Measurements from ENCODE around the gene TBC1D19.

The TBC1D19 gene

GRCh38 chr4:26707342-26707741, 123.5 kb downstream of the TBC1D19 start:
- no peak for DNase-seq (ENCODE audit: extremely low read depth, low read depth)
- no peak for TF ChIP-seq CTCF (IDR thresholded peaks at IDR 0.05; ENCODE audit: low read depth, low read length)

- no peak for TF ChIP-seq CTCF (IDR thresholded peaks at IDR 0.05; ENCODE audit: low read depth, low read length)
- no peak for DNase-seq (ENCODE audit: extremely low read depth, low read depth)
Measured at GRCh38 chr4:26709246-26709645, 125.4 kb downstream of the TBC1D19 start.

DNA sequence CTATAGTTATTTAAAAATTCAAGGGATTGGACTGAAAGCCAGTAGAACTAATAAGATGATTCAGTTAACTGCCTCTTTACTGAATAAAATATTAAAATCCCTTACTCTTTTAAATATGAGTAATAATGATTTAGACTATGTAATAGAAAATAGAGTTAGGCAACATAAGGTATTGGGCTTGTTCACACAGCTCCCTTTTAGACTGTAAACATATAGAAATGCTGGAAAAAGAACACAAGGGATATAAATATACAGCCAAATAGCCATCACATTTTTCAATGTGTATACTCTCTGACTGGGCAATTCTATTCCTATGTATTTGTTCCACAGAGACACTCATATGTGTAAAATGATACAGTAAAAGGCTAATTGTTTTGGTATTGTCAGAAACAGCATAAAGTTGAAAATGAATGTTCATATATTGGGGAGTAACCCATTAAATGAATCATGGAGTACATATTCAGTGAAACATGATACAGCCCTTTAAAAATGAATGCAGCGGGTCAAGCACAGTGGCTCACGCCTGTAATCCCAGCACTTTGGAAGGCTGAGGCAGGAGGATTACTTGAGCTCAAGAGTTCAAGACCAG, 129.8 kb downstream of the TBC1D19 start:
- no peak for DNase-seq (ENCODE audit: extremely low read depth, low read depth)
- TF ChIP-seq CTCF (IDR thresholded peaks at IDR 0.05; ENCODE audit: low read depth, low read length) = no peak

DNA sequence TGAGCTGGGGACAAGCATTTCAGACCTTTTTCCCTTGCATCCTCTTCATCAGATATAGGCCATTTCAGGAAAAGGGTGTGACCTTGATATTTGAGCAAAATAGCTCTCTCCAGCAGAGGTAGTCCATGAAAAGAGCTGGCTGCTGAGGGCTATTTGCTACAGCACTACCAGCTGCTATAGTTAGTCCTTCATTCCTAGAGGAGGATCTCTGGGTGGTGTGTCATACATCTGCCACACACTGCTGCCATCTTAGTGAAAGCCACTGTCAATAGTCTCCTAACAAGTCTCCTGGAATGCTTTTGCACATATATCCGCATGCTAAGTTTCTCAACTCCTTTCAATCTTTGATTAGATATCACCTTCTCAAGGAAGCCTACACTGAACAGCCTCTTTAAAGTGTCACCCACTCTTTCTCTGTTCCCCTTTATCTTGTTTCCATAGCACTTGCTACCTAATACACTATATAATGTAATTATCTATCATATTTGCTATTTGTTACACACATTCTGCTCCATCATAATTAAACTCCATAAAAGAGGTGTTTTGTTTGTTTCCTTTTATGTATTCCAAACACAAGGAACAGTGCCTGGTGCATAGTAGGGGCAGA, 131.9 kb downstream of the TBC1D19 start:
- no peak for TF ChIP-seq CTCF (IDR thresholded peaks at IDR 0.05; ENCODE audit: low read depth, low read length)
- DNase-seq (ENCODE audit: extremely low read depth, low read depth) = no peak

GRCh38 chr4:26717332-26717731, 133.4 kb downstream of the TBC1D19 start:
- peak; percentile 20 for DNase-seq (ENCODE audit: extremely low read depth, low read depth)
- TF ChIP-seq CTCF (IDR thresholded peaks at IDR 0.05; ENCODE audit: low read depth, low read length) = no peak

DNA sequence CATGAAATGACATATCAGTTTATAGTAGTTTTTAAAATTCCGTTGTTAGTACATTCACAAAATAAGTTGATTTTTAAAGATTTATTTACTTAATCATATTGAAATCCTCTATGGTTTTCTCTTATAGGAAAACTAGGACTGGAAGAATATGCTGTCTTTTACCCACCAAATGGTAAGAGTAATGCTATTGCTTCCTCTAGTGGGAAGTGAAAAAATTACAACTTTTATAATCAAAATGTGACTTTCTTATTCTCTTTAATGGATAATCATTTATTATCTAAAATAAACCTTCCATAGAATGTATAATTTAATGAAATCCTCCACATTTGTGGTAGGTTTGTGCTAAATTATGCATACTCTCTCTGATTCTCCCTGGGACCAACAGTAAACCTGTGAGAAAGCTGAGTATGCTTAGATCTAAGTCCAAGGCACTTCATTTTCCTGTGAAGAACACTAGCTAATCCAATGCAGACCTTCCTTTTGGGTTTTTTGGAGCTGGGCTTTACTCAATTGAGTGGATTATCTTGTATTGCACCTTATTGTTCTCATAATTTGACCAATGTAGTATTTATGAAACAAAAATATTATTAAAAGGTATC, 136.2 kb downstream of the TBC1D19 start:
- TF ChIP-seq CTCF (IDR thresholded peaks at IDR 0.05; ENCODE audit: low read depth, low read length) = peak; percentile 75
- DNase-seq (ENCODE audit: extremely low read depth, low read depth) = no peak

DNA sequence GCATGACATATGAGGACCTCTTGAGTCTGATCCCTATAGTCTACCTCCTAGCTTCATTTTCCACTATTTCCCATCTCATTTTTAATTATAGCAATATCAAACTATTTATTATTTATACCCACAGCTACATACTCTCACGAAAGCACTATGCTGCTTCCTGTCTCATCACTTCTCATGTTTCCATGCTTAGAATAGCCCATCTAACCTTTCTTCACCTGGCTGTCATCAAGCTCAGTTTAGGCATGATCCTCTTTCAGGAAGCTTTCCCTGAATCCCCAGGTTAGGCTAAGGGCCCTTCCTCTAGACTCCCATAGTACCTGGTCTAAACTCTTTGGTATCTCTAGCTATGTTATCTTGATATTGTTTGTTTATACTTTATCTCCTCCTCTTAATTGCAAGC, 137.8 kb downstream of the TBC1D19 start:
- DNase-seq (ENCODE audit: extremely low read depth, low read depth) = no peak
- no peak for TF ChIP-seq CTCF (IDR thresholded peaks at IDR 0.05; ENCODE audit: low read depth, low read length)
